ENCODE results near the gene PDZRN3.

GRCh38 chr3:73383470-73384049 lies 241.2 kb downstream of the PDZRN3 start:
- TF ChIP-seq MYC (CRISPR knock-in tag; IDR thresholded peaks at IDR 0.05; ENCODE audit: borderline replicate concordance) (no peak), KIAA2018 (CRISPR knock-in tag; IDR thresholded peaks at IDR 0.05; ENCODE audit: borderline replicate concordance) (no peak), BRCA1 (CRISPR knock-in tag; IDR thresholded peaks at IDR 0.05) (no peak), ZNF766 (CRISPR knock-in tag; IDR thresholded peaks at IDR 0.05; ENCODE audit: borderline replicate concordance) (no peak)

Data from HepG2 (cell line).